22Rv1 (cell line): ENCODE data around the gene RORC.

ENCODE experiments used
- ZFX ChIP-seq: fragments of 450-650 bp; IDR thresholded peaks from 2 replicates; pipeline ENCODE4 v1.6.1; 2017; ENCODE audit warnings: antibody characterized with exemption, borderline replicate concordance
- TF ChIP-seq, protein P1 (sequence below): fragments of 450-650 bp; IDR thresholded peaks from 2 replicates; pipeline ENCODE4 v1.5.1; 2017; ENCODE audit warnings: mild to moderate bottlenecking

DNA sequence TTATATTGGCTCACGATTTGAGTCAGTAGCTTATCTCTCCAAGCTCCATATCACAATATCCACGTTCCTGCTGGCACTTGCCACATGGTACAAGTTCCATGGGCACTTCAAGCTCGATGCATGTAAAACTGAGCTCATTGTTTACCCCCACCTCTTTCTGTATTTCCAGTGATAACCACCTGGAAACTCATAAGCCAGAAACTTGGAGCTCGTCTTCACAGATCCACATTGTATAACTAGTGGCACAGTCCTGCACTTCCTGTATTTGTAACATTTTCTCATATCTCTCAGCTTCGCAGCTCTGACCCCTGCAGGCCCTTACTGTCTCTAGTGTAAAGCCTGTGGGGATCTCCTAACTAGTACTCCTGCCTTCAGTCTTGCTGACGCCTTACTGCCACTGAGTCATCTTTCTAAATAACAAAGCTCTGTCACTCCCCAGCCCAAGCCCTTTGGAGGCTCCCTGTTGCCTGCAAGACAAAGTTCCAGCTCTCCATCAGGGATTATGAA is 14.5 kb upstream of the RORC start:
- TF ChIP-seq, protein P1, sequence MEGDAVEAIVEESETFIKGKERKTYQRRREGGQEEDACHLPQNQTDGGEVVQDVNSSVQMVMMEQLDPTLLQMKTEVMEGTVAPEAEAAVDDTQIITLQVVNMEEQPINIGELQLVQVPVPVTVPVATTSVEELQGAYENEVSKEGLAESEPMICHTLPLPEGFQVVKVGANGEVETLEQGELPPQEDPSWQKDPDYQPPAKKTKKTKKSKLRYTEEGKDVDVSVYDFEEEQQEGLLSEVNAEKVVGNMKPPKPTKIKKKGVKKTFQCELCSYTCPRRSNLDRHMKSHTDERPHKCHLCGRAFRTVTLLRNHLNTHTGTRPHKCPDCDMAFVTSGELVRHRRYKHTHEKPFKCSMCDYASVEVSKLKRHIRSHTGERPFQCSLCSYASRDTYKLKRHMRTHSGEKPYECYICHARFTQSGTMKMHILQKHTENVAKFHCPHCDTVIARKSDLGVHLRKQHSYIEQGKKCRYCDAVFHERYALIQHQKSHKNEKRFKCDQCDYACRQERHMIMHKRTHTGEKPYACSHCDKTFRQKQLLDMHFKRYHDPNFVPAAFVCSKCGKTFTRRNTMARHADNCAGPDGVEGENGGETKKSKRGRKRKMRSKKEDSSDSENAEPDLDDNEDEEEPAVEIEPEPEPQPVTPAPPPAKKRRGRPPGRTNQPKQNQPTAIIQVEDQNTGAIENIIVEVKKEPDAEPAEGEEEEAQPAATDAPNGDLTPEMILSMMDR = no peak
- no peak for TF ChIP-seq ZFX
